ENCODE data around the gene TMF1.
A peak's percentile ranks its signal among the peaks of the same experiment; 100 is the strongest.

GRCh38 chr3:69020424-69020823 is 31.7 kb downstream of the TMF1 start:
- TF ChIP-seq CTCF (conservative IDR thresholded peaks at IDR 0.05 in 1 of 2, IDR thresholded peaks at IDR 0.05 in 1 of 2; ENCODE audit: low read depth in 1 of 2, low read length in 2 of 2), result peak in 1 of 2 donors; percentile 36
- no peak for TF ChIP-seq EZH2 (IDR thresholded peaks at IDR 0.05; ENCODE audit: low read length, missing control alignments)
